ENCODE results near the gene TMEM236.

Gene TMEM236

GRCh38 chr10:17838080-17838648 is 86.2 kb downstream of the TMEM236 start:
- Mint-ChIP-seq H3K27me3 (peaks cover 17 to 20% of the 10 kb centered on the region in 2 donors), H3K9me3 (no peaks in the 10 kb centered on the region), H3K4me1 (peaks cover 7 to 21% of the 10 kb centered on the region in 2 donors), H3K27ac (no peak overlapping the region), H3K4me3 (no peak overlapping the region), H3K36me3 (no peaks in the 10 kb centered on the region)
- ATAC-seq (replicated peaks), result peak; percentile 54 to 65
- no peak for DNase-seq

- Mint-ChIP-seq H3K4me3 (no peak overlapping the region), H3K36me3 (no peaks in the 10 kb centered on the region), H3K9me3 (no peaks in the 10 kb centered on the region), H3K4me1 (peaks cover 5 to 20% of the 10 kb centered on the region in 2 donors), H3K27ac (no peak overlapping the region), H3K27me3 (peaks cover 15 to 16% of the 10 kb centered on the region in 2 donors)
- no peak for ATAC-seq (replicated peaks)
- no peak for DNase-seq
Observed at GRCh38 chr10:17841050-17841449, 89.0 kb downstream of the TMEM236 start.

DNA sequence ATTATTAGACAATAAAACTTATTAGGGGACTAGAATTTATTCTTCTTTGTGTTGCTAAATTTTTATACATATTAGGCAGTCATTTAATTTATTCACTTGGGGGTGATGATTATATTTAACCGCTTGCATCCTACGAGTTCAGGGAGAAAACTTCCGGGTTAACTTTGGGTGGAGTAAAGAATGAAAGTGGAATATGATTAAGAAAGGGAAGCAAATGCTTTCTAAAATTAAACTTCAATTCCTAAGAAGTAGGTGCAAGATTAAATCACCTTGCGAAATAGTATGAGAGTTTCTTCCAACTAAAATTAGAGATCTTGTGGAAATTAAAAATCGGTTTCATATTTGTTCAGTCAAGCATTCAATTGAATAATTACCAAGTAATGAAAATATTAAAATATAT is 90.6 kb downstream of the TMEM236 start:
- H3K27ac Mint-ChIP-seq, result no peak overlapping the region
- peaks cover 11 to 12% of the 10 kb centered on the region in 2 donors for H3K27me3 Mint-ChIP-seq
- H3K36me3 Mint-ChIP-seq, result no peaks in the 10 kb centered on the region
- DNase-seq, result no peak
- H3K4me1 Mint-ChIP-seq, result peaks cover 5 to 10% of the 10 kb centered on the region in 2 donors
- H3K9me3 Mint-ChIP-seq, result no peaks in the 10 kb centered on the region
- H3K4me3 Mint-ChIP-seq, result no peak overlapping the region
- ATAC-seq (replicated peaks), result no peak

DNA sequence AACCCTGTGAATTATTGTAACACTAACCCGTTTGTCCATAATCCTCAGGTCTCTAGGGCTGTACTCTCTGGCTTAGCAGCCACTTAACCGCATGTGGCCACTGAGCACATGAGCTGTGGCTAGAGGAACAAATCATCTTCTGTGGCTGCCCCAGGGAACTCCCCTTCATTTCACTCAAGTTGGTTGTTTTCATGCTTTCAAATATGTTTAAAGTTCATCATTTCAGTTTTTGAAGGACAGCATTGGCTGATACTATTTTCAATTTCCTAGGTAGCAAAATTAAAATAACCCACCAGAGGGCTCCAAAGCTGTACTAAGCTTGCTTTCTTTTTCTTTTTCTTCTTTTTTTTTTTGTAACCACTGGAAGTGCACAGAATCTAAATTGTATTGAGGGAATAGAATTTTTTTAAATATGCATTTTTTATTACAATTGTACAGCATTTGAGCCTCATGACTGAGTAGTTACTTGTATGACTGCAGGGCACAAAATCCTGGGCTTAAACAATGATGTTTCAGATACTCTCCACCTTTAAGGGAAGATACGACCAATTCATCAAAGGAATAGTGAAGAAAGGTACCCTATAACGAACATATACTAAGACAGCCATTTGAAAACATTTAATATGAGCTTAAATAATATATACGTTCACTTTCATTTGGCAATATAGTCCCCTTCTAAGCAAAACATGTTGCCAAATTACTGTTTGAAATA is 95.7 kb downstream of the TMEM236 start:
- ATAC-seq (replicated peaks) (peak; percentile 82 to 89), DNase-seq (no peak)
- no peaks in the 10 kb centered on the region for H3K9me3 Mint-ChIP-seq
- no peaks in the 10 kb centered on the region for H3K36me3 Mint-ChIP-seq
- H3K27ac Mint-ChIP-seq, result no peak overlapping the region
- H3K27me3 Mint-ChIP-seq, result peaks cover 7 to 11% of the 10 kb centered on the region in 2 donors
- no peak overlapping the region for H3K4me3 Mint-ChIP-seq
- peaks cover 3 to 5% of the 10 kb centered on the region in 2 donors for H3K4me1 Mint-ChIP-seq

- ATAC-seq (replicated peaks) (no peak), DNase-seq (no peak)
- no peaks in the 10 kb centered on the region for H3K36me3 Mint-ChIP-seq
- no peak overlapping the region for H3K4me3 Mint-ChIP-seq
- H3K27me3 Mint-ChIP-seq, result peaks cover 7 to 11% of the 10 kb centered on the region in 2 donors
- no peaks in the 10 kb centered on the region for H3K9me3 Mint-ChIP-seq
- H3K4me1 Mint-ChIP-seq, result peaks cover 3 to 5% of the 10 kb centered on the region in 2 donors
- H3K27ac Mint-ChIP-seq, result no peak overlapping the region
Observed at GRCh38 chr10:17848646-17849045, 96.6 kb downstream of the TMEM236 start.

Measured in stimulated activated naive B cell treated with anti-CD40 and anti-IgM and Interleukin-4, amounts not matched to agents 10 μg/mL and 1 μg/mL and 100 μg/mL, for 72 hours (primary cell).